ENCODE results near the gene OR4K5. TPM values are rescaled to one million over a fixed set of nuclear protein-coding genes. Genes with fewer than 3 reads are reported as not detected.

OR4K5 gene
- total RNA-seq, 1 donor from 2014 or later = not detected

Other genes starting within 250 kb of the OR4K5 start
- gene OR11H2, start 206.7 kb upstream of the OR4K5 start, total RNA-seq (ENCODE audit: low replicate concordance) = not detected in 2 replicates
- gene OR4Q3, start 177.0 kb upstream of the OR4K5 start, total RNA-seq (ENCODE audit: low replicate concordance) = not detected in 2 replicates
- not detected in 2 replicates for gene OR4M1, start 147.1 kb upstream of the OR4K5 start, total RNA-seq (ENCODE audit: low replicate concordance)
- not detected in 2 replicates for gene OR4N2, start 116.8 kb upstream of the OR4K5 start, total RNA-seq (ENCODE audit: low replicate concordance)
- gene OR4K2, start 45.5 kb upstream of the OR4K5 start, total RNA-seq (ENCODE audit: low replicate concordance) = not detected in 2 replicates
- gene OR4K1, start 10.3 kb downstream of the OR4K5 start, total RNA-seq (ENCODE audit: low replicate concordance) = not detected in 2 replicates
- not detected in 2 replicates for gene OR4K15, start 55.0 kb downstream of the OR4K5 start, total RNA-seq (ENCODE audit: low replicate concordance)
- gene OR4Q2, start 81.6 kb downstream of the OR4K5 start, total RNA-seq (ENCODE audit: low replicate concordance) = not detected in 2 replicates
- gene OR4K14, start 98.7 kb downstream of the OR4K5 start, total RNA-seq (ENCODE audit: low replicate concordance) = not detected in 2 replicates
- not detected in 2 replicates for gene OR4K13, start 115.4 kb downstream of the OR4K5 start, total RNA-seq (ENCODE audit: low replicate concordance)
- not detected in 2 replicates for gene OR4L1, start 139.4 kb downstream of the OR4K5 start, total RNA-seq (ENCODE audit: low replicate concordance)
- gene OR4K17, start 190.1 kb downstream of the OR4K5 start, total RNA-seq (ENCODE audit: low replicate concordance) = not detected in 2 replicates
- gene OR4N5, start 218.2 kb downstream of the OR4K5 start, total RNA-seq (ENCODE audit: low replicate concordance) = not detected in 2 replicates